ENCODE results near the gene SNRPA.

Gene SNRPA

GRCh38 chr19:40714441-40715299, 36.3 kb upstream of the SNRPA start:
- FAIRE-seq (peak; percentile 91), DNase-seq (ENCODE audit: insufficient read length) (peak; percentile 93)
- 0 out of 2 replicates have a peak, but pooled peaks have one; percentile 22 for TF ChIP-seq TAF1 (IDR thresholded peaks at IDR 0.05; ENCODE audit: borderline replicate concordance, low read depth, low read length)
- no peak for TF ChIP-seq POLR2A (IDR thresholded peaks at IDR 0.05; ENCODE audit: low read depth, low read length)
- no peak for TF ChIP-seq POLR2AphosphoS5 (IDR thresholded peaks at IDR 0.05; ENCODE audit: low read depth, low read length)

GRCh38 chr19:40716031-40716481, 34.9 kb upstream of the SNRPA start:
- DNase-seq (ENCODE audit: insufficient read length) (no peak), FAIRE-seq (no peak)
- TF ChIP-seq POLR2A (IDR thresholded peaks at IDR 0.05; ENCODE audit: low read depth, low read length) (no peak; the same call in 1 of the 2 replicates), TAF1 (IDR thresholded peaks at IDR 0.05; ENCODE audit: borderline replicate concordance, low read depth, low read length) (no peak), POLR2AphosphoS5 (IDR thresholded peaks at IDR 0.05; ENCODE audit: low read depth, low read length) (no peak)

GRCh38 chr19:40716482-40717324, 34.3 kb upstream of the SNRPA start, which contains the start of the genes COQ8B and ITPKC:
COQ8B (minus strand) TSS chr19:40716886; CDS start chr19:40714632, 2,254 bp downstream.
ITPKC (plus strand) TSS chr19:40717112; CDS start chr19:40717136, 24 bp downstream.
- DNase-seq (ENCODE audit: insufficient read length) (peak; percentile 94), FAIRE-seq (peak; percentile 88)
- TF ChIP-seq POLR2AphosphoS5 (IDR thresholded peaks at IDR 0.05; ENCODE audit: low read depth, low read length), result no peak
- TF ChIP-seq POLR2A (IDR thresholded peaks at IDR 0.05; ENCODE audit: low read depth, low read length), result peak; percentile 29; the same call in 1 of the 2 replicates

- no peak for TF ChIP-seq POLR2A (IDR thresholded peaks at IDR 0.05; ENCODE audit: low read depth, low read length)
- DNase-seq (ENCODE audit: insufficient read length) (no peak), FAIRE-seq (no peak)
These were observed 33.6 kb upstream of the SNRPA start for GRCh38 chr19:40717325-40717879.

GRCh38 chr19:40717880-40718773, 32.9 kb upstream of the SNRPA start:
- TF ChIP-seq TAF1 (IDR thresholded peaks at IDR 0.05; ENCODE audit: borderline replicate concordance, low read depth, low read length), result no peak
- no peak for TF ChIP-seq POLR2AphosphoS5 (IDR thresholded peaks at IDR 0.05; ENCODE audit: low read depth, low read length)
- no peak for TF ChIP-seq POLR2A (IDR thresholded peaks at IDR 0.05; ENCODE audit: low read depth, low read length)
- DNase-seq (ENCODE audit: insufficient read length) (no peak), FAIRE-seq (no peak)

DNA sequence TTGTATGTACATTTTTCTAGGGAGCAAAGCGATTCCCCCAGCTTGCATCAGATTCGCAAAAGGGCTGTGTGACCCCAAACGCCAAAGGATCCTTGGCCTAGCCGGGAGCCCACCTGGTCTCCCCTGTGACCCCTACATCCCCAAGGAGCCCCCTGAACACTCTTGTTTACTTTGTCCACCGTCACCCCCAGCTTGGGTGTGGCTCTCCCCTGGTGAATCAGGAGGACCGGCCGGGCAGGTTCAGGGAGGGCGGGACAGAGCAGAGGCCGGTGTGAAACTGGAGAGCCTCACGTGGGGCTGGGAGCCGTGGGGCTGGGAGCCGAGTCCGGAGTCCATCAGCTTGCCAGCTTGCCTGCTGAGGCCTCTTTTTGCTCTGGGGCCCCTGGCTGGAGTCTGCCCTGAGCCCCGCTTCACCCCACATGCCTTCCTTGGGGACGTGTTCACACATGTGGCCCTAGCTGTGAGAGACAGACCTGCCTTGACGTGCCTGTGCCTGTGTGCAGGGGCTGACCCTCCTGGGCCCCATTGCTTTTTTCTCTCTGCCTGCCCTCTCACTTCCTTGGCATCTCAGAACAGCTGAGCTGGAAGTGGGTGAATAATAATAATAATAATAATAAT, 32.1 kb upstream of the SNRPA start:
- DNase-seq (ENCODE audit: insufficient read length) (no peak), FAIRE-seq (no peak)
- TF ChIP-seq POLR2A (IDR thresholded peaks at IDR 0.05; ENCODE audit: low read depth, low read length), result peak; percentile 31; the same call in 1 of the 2 replicates
- TF ChIP-seq TAF1 (IDR thresholded peaks at IDR 0.05; ENCODE audit: borderline replicate concordance, low read depth, low read length), result peak; percentile 9; the same call in 1 of the 2 replicates
- TF ChIP-seq POLR2AphosphoS5 (IDR thresholded peaks at IDR 0.05; ENCODE audit: low read depth, low read length), result no peak

GRCh38 chr19:40719414-40719894, 31.5 kb upstream of the SNRPA start:
- FAIRE-seq (no peak), DNase-seq (ENCODE audit: insufficient read length) (no peak)
- no peak for TF ChIP-seq POLR2A (IDR thresholded peaks at IDR 0.05; ENCODE audit: low read depth, low read length)
- TF ChIP-seq POLR2AphosphoS5 (IDR thresholded peaks at IDR 0.05; ENCODE audit: low read depth, low read length), result no peak
- no peak for TF ChIP-seq TAF1 (IDR thresholded peaks at IDR 0.05; ENCODE audit: borderline replicate concordance, low read depth, low read length)

DNA sequence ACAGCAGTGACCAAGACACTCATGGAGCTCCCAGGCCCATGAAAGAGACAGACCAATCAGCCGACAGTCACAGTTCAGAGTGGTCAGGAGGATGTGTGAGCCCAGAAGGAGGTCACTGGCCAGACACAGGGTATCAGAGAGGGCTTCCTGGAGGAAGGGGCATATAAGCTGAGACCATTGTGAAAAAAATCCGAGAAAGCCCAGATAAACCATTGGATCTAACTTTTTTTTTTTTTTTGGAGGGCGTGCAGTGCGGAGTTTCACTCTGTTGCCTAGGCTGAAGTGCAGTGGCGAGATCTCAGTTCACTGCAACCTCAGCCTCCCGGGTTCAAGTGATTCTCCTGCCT, 29.9 kb upstream of the SNRPA start:
- DNase-seq (ENCODE audit: insufficient read length) (no peak), FAIRE-seq (no peak)
- TF ChIP-seq TAF1 (IDR thresholded peaks at IDR 0.05; ENCODE audit: borderline replicate concordance, low read depth, low read length) (no peak), POLR2A (IDR thresholded peaks at IDR 0.05; ENCODE audit: low read depth, low read length) (no peak), POLR2AphosphoS5 (IDR thresholded peaks at IDR 0.05; ENCODE audit: low read depth, low read length) (no peak)

DNA sequence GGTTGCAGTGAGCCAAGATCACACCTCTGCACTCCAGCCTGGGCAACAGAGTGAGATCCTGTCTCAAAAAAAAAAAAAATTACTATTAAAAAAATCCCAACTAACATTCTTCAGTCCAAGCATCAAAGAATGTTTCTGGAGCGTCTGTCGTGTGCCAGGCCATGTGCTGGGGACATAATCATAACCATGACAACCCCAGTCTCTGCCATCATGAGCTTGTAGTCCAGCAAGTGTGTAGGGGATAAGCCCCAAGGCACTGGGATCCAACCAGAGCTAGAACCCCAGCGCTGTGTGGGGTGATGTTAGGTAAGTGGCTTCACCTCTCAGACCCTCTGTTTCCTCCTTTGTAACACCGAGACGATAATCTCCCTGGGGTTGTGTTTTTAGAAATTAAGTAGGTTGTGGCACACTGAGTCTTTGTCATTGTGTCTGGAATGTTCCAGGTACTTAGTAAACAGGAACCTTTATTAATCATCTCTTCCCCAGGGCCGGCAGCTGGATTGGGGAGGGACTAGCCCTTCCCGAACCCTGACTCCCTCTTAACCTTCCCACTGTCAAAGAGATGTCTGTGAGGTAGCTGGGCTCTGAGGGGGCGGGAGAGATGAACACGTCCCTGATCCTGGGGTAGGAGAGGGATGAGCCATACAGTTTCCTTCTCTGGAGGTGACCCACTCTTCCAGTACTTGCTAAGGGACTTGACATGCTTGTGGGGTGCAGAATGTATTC, 28.9 kb upstream of the SNRPA start:
- TF ChIP-seq POLR2A (IDR thresholded peaks at IDR 0.05; ENCODE audit: low read depth, low read length) (no peak), POLR2AphosphoS5 (IDR thresholded peaks at IDR 0.05; ENCODE audit: low read depth, low read length) (no peak), TAF1 (IDR thresholded peaks at IDR 0.05; ENCODE audit: borderline replicate concordance, low read depth, low read length) (no peak)
- FAIRE-seq (no peak), DNase-seq (ENCODE audit: insufficient read length) (no peak)
